Stromal cell of bone marrow (primary cell): ENCODE measurements around the gene KLF13.

Source experiments
- DNase-seq: peaks from one replicate; pipeline ENCODE4 v3.0.0-alpha.2; 2012; ENCODE audit warnings: low read depth

The KLF13 gene

DNA sequence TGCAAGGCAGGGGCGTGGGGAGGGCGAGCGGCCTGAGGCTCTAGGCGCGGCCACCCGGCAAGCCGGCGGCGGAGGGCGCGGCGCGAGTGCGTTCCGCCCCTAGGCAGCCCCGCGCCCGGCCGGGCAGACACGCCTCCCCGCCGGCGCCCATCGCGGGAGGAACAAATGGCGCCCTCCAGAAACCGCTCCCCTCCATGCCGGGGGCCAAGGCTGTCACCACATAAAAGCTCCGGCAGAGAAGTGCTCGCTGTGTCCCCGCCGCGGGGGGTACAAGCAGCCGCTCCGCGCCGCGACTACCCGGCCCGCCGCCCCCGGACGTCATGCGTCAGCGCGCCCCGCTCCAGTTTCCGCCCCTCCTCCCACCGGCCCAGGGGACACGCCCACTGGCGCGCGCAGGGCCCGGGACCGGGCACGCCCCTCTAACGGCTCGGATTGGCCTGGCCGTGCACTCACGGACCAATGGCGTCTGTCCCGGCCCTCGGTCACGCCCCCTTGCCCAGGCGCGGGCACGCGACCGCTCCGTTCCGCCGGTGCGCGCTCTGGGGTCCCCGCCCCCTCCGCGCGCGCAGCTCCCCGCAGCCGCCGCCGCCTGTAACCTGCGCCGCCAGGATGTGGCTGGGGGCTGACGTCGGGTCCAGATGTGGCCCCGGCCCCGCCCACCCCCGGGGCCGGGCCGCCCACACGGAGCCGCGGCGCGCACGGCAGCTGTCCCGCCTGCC is at the start of gene KLF13:
Gene KLF13 (plus strand): TSS at position 680 of the 719 bp plus-strand sequence. CDS start 378 bp downstream, outside the sequence.
- DNase-seq: peak; percentile 92

DNA sequence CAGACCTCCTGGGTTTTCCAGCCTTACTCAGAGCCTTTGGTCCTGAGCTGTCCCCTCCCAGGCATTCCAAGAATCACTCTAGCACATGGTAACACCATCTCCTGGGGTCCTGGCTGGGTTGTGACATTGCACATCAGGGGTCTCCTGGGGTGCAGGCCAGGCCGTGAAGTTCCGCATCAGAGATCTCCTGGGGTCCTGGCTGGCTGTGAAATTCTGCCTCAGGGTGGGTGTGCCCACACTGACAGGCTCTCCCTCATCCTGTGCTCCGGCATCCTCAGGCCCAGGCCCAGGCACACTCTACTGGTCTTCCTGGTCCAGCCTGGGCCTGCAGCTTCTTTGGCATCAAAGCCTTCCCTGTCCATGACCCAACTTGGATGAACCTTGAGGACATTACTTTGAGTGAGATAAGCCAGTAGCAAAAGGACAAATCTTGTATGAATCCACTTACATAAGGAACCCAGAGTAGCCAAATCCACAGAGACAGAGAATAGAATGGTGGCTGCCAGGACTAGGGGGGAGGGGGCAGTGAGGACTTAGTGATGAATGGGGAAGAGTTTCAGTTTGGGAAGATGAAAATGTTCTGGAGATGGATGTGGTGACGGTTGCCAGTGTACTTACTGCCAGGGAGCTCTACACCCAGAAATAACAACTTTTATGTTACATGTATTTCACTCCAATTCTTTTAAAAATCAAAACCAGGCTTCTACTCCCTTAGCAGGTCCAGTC is 49.1 kb upstream of the KLF13 start:
- DNase-seq: no peak

GRCh38 chr15:31278061-31278445 is 48.6 kb upstream of the KLF13 start:
- DNase-seq: no peak

DNA sequence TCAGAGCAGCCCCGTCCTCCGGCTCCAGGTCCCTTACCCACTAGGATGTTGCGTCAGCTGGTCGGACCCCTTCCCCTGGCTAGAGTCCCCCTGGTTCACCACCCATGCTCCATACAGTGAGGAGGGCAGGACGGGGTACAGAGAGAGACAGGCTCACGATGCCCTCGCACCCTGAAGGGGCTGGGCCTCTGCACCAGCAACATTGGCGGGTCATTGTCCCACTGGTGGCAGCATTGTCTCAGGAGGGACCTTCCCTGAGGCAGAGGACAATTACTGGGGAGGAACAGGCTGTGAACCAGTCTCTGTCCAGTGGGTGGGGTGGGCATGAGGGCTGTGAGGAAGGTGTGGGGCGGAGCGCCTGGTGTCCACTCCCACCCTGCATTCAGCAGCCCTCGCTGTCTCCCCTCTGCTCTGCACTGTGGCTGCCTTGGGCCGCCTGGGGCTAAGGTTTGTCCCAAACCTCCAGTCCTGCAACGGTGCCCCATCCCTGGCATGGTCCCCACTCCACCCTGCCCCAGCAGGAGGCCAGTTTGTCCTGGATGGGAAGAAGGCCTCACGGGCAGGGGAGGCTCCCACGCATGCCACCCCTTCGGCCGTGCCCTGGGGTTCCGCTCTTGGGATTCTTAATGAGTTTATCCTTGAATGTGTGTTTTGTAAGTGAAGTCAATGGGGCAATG is 48.0 kb upstream of the KLF13 start:
- DNase-seq: no peak

- no peak for DNase-seq
Observed at GRCh38 chr15:31279221-31280045, 47.2 kb upstream of the KLF13 start.

GRCh38 chr15:31280046-31280830 is 46.4 kb upstream of the KLF13 start:
- no peak for DNase-seq

GRCh38 chr15:31280831-31281216 is 45.8 kb upstream of the KLF13 start:
- no peak for DNase-seq

- DNase-seq: no peak
Observed at GRCh38 chr15:31283043-31283442, 43.6 kb upstream of the KLF13 start.

GRCh38 chr15:31285772-31286261 is 40.8 kb upstream of the KLF13 start:
- DNase-seq: no peak

DNA sequence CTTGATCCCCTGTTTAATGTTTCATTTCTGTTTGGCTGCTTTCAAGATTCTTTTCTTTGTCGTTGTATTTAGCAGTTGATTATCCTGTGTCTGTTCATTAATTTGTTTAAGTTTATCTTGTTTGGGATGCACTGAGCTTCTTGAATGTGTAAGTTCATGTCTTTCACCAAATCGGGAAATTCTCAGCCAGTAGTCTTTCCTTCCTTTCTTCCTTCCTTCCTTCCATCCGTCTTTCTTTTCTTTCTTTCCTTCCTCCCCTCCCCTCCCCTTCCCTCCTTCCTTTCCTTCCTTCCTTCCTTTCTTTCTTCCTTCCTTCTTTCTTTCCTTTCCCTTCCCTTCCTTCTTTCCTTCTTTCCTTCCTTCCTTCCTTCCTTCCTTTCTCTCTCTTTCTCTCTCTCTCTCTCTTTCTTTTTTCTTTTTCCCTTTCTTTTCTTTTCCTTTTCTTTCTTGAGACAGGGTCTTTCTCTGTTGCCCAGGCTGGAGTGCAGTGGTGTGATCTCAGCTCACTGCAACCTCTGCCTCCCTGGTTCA is 35.5 kb upstream of the KLF13 start:
- DNase-seq: no peak

DNA sequence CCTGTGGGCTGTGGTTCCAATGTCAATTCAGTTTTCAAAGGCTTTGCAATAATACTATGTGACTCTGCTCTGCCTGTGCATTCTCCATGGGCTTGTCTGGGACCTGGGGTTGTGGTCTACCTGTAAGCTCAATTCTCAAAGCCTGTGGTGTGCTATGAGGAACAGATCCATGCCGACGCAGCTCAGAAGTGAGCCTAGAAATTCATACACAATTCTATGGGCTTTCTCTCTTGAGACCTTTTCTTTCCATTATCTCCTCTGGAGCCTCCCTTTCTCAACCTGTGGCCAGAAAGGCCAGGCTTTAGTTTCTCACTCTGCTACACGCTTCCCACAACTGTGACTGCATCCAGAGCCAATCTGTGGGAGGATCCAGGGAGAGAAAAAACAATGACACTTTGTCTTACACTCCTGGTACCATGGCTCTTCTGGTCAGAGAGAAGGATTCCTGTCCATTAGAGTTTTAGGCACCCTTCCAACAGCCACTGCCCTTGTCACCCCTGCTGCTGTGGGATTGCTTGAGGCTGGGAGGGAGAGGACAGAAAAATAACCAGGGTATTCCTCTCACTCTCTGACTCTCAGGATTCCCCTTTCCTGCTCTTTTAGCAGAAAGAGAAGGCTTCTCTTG is 34.1 kb upstream of the KLF13 start:
- DNase-seq: no peak

DNA sequence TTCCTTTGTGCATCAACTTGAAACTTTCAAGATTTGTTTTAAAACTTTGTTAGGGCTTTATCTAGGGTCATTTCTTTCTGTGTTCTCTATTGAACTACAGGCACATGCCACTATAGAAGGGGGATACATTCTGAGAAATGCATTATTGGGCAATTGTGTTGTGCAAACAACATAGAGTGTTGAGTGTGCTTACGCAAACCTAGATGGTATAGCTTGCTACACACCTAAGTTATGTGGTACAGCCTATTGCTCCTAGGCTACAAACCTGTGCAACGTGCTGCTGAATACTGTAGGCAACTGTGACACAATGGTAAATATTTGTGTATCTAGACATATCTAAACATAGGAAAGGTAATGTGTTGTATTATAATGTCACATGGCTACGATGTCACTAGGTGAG is 33.0 kb upstream of the KLF13 start:
- DNase-seq: no peak

- no peak for DNase-seq
Observed at GRCh38 chr15:31294067-31294466, 32.6 kb upstream of the KLF13 start.

DNA sequence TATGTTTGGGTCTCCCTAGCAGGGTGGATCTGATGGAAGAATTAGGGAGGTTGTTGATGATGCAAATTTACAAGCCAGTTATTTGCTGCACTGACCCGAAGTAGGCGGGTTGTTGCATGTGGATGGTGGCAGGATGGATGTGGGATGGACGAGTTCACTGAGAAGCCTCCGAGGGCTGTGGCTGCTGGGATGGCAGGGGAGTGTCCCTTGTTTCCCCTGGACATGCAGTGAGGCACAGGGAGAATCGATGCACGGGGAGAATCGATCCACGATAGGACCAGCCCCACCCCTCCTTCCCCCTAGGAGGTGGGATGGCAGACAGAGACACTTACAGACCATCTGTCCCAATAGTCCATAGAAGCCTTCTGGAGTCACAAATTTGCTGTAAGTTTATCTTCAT is 31.0 kb upstream of the KLF13 start:
- no peak for DNase-seq

DNA sequence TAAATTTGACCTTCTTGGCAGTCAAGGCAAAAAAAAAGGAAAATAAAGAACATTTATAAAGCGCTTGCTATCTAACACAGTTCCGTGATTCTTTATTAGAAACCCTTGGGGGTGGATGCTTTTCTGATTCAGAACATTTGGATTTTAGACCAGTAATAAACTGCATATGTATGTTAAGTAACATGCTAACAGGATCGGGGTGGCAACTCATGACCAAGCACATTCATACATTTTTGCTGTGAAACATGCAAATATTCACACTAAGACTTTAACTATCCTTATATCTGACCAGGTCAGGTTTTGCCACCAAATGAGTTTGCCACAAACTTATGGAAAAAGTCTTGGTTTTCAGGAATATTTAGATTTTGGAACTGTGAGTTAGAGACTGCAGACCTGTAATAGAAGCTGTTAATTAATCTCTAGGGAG is 30.4 kb upstream of the KLF13 start:
- no peak for DNase-seq

DNA sequence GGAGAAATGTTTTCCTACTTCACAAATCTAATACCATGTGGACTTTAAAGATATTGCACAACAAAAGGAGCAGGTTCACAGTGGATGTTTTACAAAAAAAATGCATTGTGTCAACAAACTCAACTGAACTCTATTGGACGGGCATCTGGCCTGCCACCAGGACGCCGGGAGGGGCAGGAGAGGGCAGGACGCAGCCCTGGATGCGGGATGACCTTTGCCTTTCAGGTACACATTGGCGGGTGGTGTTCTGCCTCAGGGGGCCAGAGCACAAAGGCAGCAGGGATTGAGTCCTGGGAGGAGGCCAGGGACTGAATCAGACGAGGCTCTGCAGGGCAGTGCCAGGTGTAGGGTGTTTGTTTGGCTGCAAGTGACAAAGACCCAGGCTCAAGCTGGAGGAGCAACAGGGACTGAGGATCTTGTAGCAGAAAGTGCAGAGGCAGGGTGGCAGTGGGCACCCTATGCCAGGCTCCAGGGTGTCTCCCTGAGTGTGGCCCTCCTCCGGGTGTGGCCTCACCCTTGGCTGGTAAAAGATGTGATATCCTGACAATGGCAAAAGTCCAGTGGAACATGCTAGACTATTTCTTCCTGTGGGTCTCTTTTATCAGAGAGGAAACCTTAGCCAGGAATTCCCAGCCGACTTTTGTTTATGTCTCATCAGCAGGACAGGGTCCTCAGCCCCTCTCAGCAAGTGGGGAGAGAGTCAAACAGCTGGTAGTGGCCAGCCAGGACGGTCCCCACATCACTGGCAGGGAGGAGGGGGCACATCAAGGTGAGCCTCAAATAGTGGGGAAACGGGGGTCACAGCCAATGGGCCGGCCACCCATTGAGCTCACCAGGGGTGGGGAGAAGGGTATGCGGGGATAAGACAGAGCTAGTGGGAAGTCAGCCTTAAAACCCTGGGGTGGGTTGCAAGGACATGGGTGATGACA is 29.7 kb upstream of the KLF13 start:
- DNase-seq: no peak

DNA sequence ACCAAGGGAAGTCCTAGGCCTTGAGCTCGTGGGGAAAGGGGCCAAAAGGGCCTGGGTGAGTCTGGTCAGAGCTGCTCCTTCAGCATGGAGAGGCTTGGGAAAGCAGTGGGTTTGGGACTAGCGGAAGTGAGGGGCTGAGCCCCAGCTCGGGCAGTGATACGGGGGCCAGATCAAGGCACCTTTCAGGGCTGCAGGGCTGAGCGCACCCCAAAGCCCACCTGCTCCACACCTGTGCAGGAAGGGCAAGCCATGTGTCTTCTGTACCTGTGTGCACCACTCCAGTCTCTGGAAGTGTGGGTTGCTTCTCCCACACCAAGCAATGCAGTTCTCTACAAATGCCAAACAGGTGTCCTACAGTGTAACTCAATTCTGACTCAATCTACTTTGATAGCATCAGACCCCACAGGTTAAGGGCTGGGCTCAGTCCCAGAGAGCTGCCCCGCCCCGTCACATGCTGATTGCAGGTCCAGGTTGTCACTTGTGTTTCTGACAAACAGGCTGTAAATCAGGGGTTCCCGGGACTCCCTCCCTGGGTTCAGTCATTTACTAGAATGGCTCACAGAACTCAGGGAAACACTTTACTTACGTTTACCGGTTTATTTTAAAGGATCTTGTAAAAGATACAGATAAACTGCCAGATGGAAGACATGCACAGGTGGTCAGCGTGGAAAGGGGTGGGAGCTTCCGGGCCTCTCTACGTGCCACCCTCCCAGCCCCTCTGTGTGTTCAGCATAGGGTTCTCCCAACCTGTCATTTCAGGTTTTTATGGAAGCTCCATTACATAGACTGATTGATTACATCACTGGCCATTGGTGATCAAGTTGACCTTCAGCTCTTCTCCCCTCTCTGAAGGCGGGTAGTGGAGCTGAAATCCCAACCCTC is 28.8 kb upstream of the KLF13 start:
- no peak for DNase-seq

DNA sequence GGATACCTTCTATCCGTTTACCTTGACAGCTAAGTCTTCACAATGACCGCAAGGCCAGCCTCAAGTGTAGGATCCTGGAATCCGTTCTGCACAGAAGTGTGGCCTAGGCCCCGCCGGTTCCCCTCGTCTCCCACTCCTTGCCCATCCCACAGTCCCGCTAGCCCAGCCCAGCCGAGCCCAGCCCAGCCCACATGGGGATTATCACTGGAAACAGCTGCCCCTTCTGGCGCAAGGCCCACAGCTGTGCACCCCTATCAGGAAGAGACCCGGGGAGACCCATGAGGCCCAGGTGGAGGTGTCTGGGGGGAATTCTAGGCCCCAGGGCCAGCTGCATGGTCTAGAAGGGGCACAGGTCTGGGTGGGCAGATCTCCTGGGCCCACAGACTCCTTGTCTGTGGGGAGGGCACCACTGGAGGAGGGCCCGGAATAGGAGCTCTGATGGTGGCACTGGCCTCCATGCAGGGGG is 27.9 kb upstream of the KLF13 start:
- no peak for DNase-seq
